GM19025 (cell line): ENCODE data around the gene CD86.

ENCODE experiments used
- ATAC-seq: cut with Tn5 transposase; IDR thresholded peaks from one replicate; pipeline ENCODE4 v1.9.1; 2021; ENCODE audit warnings: mild to moderate bottlenecking, low read depth, moderate library complexity; ENCODE audit not compliant: unreplicated experiment

Gene CD86

DNA sequence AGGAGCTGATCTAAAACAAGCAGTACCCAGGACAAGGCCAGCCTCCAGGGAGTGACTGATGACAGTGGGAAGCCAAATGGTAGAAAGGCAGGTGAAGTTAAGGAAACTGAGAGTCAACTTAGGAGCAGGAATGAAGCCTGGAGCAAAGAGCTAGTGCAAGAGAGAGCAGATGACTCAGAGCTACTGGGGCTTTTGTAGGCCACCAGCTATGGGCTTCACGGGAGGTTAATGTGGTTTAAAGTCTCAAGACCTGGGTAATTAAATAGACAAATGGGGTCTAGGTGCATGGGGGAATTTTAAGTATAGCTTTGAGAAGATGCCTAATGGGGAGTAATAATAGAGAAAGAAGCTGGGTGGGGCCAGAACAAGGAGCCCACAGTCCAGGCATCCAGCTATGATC lies 3.1 kb downstream of the CD86 start:
- peak; percentile 54 for ATAC-seq

DNA sequence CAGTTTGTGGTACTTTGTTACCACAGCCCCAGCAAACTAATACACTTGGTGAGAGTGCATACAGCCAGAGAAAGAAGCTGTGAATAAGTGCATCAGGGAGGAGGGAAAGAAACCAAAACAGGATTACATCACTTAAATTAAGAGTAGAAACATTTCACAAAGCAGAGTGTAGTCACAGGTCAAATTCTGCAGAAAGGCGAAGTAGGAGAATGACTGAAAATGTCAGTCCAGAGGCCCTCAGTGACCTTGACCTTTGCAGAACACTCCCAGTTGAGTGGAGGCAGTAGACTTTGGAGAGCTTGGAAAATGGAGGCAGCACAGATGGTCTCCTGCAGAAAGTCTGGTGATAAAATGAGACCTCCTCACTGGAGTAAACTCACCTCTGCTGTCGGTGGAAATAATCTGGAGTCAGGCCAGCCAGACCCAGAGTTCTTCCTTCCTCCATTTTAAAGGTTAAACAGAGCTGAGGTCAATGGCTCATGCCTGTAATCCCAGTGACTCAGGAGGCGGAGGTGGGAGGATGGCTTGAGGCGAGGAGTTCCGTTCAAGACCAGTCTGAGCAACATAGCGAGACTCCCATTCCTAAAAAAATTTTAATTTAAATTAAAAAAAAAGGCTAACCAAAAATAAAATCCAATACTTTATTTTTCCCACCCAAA lies 5.0 kb downstream of the CD86 start:
- ATAC-seq: no peak

DNA sequence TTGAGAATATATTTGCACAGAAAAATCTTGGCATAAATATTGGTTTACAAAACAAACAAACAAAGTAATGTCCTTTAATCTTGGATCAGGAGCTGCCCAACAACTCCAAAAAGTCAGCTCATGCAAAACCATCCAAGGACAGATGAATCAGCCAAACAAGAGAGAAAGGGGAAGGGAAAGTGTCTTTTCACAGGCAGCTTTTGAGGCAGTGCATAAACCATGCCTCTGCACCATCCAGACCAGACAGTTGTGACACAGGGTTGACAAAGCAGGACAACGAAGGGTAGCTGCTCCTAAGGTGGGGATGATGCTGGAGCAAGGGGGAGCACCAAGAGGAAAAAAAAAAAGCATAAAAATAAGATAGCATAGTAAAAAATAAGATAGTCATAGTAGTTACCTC lies 8.7 kb downstream of the CD86 start:
- ATAC-seq: no peak

DNA sequence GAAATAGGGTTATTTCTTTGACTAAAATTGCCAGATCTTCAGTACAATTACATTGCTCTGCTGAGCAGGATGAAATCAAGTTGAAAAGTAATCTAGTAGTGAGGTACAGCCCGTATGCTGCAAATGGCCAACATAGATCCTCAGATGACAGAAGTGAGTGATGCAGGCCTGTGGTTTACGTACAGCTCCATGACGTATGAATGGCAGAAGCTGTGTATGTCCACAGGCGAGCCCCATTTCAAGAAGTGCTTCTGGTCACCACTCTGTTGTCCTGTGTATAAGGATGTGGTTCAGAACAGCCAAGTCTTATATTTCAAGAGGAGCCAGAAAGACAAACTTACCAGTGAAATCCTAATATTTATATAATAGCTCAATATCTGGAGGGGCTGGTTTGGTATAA lies 9.2 kb downstream of the CD86 start:
- ATAC-seq: no peak

DNA sequence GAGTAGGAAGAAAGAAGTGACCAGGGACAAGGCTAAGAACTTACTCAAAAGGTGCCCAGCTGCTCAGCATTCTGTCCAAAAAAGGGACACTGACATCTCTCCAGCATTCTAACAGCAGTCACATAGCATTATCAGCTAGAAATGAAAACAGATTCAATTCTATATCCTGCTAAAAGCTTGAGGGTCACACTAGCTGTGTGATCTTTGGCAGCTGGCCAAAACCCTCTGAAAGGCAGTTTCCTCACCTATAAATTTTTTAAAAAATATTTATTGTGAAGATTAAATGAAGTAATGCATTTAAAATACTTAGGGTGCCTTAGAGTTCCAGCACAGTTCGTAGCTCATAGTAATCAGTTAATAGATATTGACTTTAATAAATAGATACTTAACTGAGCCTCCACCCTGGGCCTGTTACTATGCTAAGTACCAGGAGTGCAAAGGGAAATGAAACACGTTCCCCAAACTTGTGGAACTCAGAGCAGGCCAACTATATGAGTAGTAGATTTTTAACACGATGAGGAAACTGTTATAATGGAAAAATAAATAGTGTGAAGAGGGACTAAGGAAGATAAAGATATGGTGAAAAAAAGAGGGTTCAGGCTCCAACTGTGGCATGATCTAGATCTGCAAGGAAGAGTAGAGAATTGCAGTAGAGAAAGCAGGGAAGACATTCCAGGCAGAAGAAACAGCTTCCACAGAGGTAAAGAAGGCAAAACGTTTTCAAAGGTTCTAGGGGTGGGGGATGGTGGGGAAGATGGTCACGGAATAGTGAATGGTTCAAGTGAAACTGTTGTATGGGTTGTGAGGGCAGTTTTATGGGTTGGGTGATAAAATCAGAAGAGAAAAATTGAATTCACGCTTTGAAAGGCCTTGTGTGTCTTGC lies 11.4 kb downstream of the CD86 start:
- peak; percentile 15 for ATAC-seq

DNA sequence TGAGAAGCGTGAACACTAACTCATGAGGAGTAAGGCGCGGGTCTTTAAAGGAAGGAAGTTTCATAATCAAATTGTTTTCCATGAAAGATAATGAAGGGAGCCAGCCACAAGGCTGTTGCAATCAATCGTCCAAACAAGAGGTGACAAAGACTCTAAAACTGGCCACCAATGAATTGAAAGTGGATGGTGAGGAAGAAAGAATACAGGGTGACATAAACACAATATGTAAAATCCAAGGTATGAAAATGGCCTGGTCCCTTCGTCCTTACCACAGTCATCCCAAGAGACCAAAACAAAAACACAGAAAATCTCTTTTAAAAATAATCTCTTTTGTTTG lies 12.0 kb downstream of the CD86 start:
- ATAC-seq: peak; percentile 62

DNA sequence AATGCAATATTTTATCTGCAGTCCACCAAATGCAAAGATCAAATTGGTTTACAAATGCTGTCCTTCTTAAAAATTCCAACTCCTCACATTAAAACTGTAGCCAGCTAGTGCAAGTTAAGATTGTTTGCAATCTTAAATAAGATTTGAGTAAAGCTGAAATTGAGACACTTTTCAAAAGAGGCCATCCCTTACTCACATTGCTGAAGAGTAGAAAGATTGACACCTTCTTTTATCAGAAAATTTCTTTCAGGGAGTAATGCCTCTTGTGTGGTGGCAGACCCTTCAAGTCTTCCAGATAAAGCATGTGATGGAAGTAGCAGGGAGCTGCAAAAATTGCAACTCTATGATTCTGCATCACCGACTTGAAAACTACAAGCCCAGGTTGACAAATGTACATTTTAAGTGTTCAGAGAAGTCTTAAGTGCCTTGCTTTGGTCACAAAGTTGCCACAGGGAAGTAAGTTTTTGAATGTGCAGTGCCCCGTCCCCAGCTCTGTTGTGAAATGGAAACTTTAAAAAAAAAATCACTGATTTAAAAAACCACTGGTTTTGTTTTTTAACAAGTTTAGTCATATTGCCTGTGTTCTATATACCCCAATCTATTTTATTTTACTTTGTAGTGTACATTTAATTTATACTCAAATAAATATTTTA lies 12.6 kb downstream of the CD86 start:
- no peak for ATAC-seq

DNA sequence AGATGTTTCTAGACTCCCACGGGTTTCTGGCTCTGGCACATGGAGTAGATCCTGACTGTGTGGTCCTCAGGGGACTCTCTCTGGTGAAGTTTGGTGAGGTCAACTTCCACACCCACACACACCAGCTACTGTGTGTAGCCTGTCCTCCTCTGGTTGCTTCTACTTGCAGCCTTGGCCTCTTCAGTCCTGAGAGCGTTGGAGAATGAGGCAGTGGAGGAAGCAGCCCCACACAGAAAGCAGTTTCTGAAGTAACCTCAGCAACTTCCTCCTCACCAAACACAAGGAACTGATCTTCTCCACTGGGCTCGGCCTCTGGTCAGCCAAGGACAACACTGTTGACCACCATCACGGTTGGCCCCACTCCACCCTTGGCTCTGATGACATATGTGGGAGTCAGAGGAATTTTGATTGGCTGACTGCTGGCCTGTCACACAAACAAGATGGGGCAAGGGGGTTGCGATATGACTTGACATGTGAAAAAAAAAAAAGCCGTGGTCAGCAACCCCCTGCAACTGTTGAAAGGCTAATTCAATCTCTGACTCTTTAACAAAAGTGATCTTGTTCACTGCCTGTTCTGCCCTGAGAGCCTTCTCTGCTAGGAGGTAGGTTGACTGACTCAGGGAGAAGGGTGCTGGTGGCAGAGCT lies 19.6 kb downstream of the CD86 start:
- ATAC-seq: peak; percentile 54

DNA sequence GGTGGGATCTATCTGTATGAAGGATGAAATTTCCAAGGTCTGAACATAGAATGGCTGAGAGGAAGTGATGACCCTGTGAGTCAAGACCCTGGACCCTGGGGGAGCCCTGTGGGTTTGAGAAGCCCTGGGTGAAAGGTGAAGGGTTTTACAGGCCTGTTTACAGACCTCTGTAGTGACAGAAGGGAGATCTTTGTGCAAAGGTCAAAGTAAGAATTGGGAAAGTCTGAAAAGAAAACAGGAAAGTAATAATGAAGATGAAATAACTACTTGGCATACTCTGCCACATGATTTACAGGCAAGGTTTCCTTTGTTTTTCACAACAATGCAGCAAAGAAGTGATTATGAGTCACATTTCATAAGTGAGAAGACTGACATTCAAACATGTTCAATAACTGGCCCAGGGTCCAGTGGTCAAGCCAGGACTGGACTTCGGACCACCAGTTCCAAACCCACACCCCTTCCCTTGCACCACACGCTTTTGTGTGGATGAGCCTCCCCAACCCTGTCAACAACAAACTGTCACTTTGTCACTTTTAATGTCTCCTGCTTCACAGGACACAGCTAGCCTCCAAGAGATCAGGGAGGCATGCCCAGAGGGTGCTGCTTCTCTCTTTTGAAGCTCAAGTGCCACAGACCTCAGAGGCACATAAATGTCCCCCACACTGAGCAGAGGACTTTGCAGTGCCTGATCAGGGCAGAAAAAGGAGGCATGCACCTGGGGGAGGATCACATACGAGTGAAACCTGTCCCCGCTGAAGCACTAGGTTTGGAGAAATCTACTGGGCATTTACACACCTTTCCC lies 21.5 kb downstream of the CD86 start:
- ATAC-seq: no peak

DNA sequence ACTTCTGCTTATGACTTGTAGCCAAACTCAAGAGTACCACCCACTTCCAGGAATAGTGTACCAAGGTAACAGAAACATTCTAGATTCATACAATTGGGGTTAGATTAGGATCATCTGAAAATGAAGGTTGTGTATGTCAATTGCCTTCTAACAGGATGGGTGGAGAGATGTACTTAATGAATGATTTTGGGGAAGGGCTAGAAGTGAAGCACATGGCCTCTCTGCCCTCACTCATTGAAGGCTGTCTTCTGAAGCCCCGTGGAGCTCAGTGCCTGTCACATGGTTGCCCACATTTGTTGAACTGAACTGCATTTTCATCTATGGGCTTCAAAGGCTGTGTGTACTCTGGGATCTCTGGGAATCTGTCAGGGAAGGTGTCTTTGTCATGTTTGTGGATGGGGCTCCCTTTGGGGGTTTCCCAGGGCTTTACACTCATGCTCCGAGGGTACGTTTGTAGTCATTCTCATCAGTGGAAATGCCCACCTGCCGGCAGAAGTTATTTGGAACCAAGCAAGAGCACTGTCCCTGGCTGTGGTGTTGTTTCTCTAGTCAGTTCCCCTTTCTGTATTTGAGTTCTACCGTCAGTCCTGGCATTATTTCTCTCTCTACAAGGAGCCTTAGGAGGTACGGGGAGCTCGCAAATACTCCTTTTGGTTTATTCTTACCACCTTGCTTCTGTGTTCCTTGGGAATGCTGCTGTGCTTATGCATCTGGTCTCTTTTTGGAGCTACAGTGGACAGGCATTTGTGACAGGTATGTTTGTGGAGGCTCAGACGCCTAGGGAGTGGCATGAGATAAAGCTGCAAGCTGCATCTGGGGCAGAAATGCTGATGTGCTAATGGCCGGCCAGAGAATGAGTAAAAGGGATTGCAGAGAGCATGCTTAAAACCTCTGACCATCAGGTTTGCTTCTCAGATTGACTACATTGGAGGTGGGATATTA lies 22.4 kb downstream of the CD86 start:
- no peak for ATAC-seq

DNA sequence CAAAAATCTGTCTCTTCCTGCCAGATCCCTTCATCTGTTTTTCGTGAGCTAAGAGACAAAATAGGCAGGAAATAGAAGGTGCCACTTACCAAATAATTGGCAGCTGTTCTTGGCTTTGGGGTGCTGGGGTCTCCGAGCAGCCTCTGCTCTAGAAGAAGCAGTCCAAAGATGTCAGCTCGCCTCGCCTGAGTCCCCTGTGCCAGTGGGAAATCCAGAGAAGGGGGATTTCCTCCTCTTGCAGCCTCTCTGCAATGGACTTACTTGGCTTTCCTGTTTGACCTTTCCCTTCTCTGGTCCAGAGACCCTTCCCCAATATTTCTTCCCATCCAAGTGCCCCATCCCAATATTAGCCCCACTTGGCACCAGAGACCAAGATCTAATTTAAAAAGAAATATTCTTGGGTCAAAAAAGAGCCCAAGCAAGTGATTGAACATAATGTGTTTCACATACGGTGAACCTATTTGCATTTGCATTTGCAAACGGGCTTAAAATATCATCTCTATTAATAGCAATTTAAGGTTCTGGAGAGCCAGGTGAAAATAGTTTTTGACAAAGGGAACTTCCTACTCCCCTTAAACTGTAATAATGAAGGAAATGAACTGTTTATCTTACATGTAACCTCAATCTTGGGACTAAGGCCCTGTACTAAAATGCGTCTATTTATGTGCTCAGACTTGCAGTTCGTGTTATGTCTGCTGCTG lies 23.2 kb downstream of the CD86 start:
- no peak for ATAC-seq

DNA sequence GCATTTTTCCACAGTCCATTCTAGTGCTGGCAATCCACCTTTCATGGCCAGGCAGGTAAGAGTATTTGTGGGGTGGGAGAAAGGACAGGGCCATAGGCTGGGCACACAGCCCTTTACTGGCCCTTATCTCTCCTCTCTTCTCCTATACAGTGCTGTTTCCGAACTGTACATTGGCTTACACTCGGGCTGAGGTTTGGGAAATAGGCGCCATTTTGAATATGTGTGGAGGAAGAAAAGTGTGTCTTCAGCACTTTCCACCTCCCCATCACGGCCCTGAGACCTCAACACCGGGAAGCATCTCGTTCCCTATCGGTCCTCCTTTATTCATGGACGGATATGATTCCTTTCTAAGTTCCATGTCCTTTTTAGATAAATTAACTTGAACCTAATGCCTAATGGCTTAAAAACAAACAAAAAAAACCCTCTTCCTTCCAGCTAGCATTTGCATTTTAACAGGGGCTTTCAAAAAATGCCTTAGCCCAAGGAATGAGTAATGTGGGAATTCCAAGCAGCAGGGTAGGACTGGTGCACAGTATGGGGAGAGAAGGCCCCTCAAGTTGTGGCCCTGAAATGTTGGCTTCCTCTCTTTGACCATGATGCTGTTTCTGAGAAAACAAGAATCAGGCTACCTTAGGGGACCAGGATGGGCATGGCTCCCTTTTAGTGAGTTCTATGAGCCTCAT lies 24.5 kb downstream of the CD86 start:
- no peak for ATAC-seq

DNA sequence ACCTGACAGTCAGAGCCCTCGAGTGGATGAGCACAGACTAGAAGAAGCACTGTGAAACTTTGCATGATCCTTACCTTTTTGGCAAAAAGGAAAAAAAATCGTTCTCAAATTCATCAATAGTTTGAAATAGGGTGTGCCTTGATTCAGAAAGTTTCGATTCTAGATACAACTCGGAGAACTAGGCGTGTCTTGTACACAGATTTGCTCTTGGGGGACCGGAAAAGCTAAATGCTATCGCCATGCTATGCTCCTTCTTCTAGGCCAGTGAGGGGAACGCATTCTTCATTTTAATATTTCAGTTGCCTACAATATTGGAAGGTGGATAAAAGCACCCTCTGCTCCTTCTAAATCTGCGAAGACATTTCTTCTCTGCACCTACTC lies 25.0 kb downstream of the CD86 start:
- no peak for ATAC-seq

DNA sequence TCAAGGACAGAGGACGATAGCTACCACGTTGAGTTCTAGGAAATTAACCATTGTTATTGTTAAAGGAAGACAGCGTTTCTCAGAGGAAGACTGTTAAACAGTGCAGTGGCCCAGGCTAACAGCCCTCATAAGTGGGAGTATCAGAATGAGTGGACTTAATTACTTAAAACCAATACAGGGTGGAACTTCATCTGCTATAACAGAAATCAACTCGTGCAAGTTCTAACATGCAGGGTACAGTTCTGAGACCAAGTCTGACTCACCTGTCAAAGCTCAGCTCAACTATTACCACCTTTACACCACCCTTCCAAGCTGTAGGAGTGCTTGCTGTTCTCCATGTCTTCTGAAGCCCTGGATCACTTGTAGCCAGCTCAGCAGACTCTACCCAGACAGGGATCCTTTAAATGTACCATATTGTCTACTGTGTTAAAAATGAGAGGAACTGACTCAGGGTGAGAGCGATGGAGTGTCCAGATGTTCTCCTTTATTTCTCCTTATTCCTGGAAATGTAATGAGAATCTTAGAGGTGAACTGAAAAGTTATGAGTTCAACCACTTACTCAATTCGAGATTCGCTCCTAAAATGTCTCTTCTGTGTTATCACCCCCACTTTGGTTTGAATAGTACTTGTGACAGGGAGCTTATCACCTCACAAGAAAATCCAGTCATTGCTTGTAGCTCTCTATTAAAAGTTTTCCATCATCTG lies 26.5 kb downstream of the CD86 start:
- ATAC-seq: peak; percentile 33

DNA sequence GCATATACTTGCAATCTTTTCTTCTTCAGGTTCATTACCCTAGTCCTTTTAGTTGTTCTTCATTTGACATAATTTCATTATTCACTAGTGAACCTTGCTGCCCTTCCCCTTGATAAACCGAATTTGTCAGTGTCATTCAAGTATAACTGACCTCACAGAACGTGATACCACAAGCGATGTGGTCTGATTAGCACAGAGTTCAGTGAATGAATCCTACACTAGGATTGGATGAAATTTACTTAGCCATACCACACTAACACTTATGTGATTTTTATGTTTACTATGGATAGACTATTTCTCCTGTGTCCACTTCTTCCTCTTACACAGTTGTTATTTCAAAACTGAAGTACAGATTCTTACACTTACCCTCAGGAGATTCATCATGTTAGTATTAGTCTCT lies 27.2 kb downstream of the CD86 start:
- ATAC-seq: no peak

DNA sequence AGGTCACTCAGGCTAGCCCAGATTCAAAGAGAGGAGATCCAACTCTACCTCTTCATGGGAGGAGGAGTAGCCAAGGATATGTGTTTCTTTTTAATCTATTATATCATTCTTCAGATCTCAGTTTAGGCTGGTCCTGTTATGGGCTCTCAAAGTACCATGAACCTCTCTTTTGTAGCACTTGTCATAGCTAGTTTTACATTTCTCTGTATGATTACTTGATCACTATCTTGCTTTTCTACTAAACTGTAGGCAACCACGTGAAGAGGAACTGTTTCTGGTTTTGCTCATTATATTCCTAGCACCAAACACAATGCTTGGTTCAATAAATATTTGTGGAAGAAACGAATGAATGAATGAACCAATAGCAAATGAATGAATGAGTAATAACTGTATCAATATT lies 29.6 kb downstream of the CD86 start:
- no peak for ATAC-seq

DNA sequence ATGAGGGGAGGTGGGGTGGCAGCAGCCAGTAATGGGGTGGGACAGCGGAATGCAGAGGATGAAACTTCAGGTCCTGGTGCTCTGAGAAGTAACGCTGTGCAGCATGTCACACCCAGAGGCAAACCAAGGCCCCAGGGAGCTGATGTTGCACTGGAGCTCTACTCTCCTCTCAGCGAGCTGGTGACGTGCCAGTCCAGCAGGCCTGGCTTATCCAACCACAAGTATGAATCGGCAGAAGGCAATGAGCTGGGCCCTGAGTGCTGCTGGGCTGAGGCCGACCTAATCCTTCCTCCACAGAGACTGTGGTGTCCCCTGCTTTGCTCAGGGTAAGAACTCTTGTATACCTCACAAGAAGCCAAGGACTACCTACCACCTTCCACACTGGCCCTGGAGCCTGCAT lies 30.5 kb downstream of the CD86 start:
- ATAC-seq: no peak

DNA sequence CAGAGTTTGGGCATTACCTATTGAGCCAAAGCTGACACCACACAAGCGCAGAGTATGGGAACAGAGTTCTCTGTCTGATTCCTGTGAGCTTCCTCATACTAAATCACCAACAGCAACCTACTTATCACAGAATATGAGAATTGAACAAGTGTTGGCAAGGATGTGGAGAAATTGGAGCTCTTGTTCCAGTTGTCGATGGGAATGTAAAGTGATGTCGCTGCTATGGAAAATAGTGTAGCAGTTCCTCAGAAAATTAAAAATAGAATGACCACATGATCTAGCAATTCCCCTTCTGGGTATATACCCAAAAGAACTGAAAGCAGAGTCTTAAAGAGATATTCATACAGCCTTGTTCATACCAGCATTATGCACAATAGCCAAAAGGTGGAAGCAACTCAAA lies 33.4 kb downstream of the CD86 start:
- ATAC-seq: no peak
